WTC11 (cell line): ENCODE data around the gene PLCG2.

Experiments used
- CBFB ChIP-seq: sonication (generic); formaldehyde crosslinking; IDR thresholded peaks from 2 replicates; pipeline ENCODE4 v1.8.1; 2022; ENCODE audit warnings: mild to moderate bottlenecking, low read depth, missing genetic modification reagents
- ELF4 ChIP-seq: sonication (generic); formaldehyde crosslinking; IDR thresholded peaks from 2 replicates; pipeline ENCODE4 v1.8.1; 2022; ENCODE audit warnings: low read depth, mild to moderate bottlenecking, moderate library complexity, missing genetic modification reagents
- ESRRA ChIP-seq: sonication (generic); formaldehyde crosslinking; IDR thresholded peaks from 2 replicates; pipeline ENCODE4 v1.8.1; 2022; ENCODE audit warnings: mild to moderate bottlenecking, missing genetic modification reagents, borderline replicate concordance
- ETV6 ChIP-seq: sonication (generic); formaldehyde crosslinking; IDR thresholded peaks from 2 replicates; pipeline ENCODE4 v1.8.1; 2022; ENCODE audit warnings: mild to moderate bottlenecking, missing genetic modification reagents
- JAZF1 ChIP-seq: fragments of 250-450 bp; sonication (Bioruptor Pico); IDR thresholded peaks from 2 replicates; pipeline ENCODE4 v1.9.0; 2021; ENCODE audit warnings: moderate library complexity, mild to moderate bottlenecking, inconsistent platforms
- NFE2L1 ChIP-seq: sonication (generic); formaldehyde crosslinking; IDR thresholded peaks from 2 replicates; pipeline ENCODE4 v1.8.1; 2023; ENCODE audit warnings: missing genetic modification reagents
- NR1H2 ChIP-seq: sonication (generic); formaldehyde crosslinking; IDR thresholded peaks from 2 replicates; pipeline ENCODE4 v1.9.0; 2021; ENCODE audit warnings: mild to moderate bottlenecking, moderate library complexity, missing genetic modification reagents
- RORB ChIP-seq: fragments of 250-450 bp; sonication (Bioruptor Pico); IDR thresholded peaks from 2 replicates; pipeline ENCODE4 v1.9.0; 2021; ENCODE audit warnings: mild to moderate bottlenecking
- TEAD4 ChIP-seq: sonication (generic); formaldehyde crosslinking; IDR thresholded peaks from 2 replicates; pipeline ENCODE4 v1.8.0; 2022; ENCODE audit warnings: mild to moderate bottlenecking, missing genetic modification reagents
- ZNF263 ChIP-seq: sonication (generic); formaldehyde crosslinking; IDR thresholded peaks from 2 replicates; pipeline ENCODE4 v1.8.1; 2022; ENCODE audit warnings: low read depth, mild to moderate bottlenecking, moderate library complexity, missing genetic modification reagents
- TF ChIP-seq, protein P1 (sequence below): fragments of 200-600 bp; IDR thresholded peaks from 2 replicates; pipeline ENCODE4 v1.8.0; 2022; ENCODE audit warnings: antibody characterized with exemption
- TF ChIP-seq, protein P2 (sequence below): sonication (generic); formaldehyde crosslinking; conservative IDR thresholded peaks from 2 replicates; pipeline ENCODE4 v1.8.1; 2022; ENCODE audit warnings: mild to moderate bottlenecking, missing genetic modification reagents
- TF ChIP-seq, protein P3 (sequence below): sonication (generic); formaldehyde crosslinking; IDR thresholded peaks from 2 replicates; pipeline ENCODE4 v1.8.1; 2023; ENCODE audit warnings: mild to moderate bottlenecking, moderate library complexity, missing genetic modification reagents
- TF ChIP-seq, protein P4 (sequence below): sonication (generic); formaldehyde crosslinking; IDR thresholded peaks from 2 replicates; pipeline ENCODE4 v1.8.1; 2023; ENCODE audit warnings: mild to moderate bottlenecking, missing genetic modification reagents, moderate library complexity

DNA sequence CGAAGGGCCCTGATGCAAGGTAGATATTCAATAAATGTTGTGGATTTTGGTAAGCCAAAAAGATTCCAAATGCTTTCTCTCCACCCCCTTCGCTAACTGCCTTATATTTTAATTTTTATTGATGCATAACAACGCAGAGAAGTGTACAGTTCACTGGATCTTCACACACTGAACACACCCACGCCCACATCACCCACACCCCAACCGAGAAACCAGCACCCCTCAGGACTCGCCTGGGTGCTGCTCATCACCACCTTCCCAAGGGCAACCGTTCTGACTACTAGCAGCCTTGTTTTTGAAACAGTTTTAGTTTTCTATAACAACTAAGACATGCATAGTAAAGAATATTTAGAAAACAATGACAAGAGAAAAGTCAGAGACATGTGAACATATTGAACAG is 9.1 kb upstream of the PLCG2 start:
- TF ChIP-seq ZNF263 (CRISPR knock-in tag) (no peak), NFE2L1 (CRISPR knock-in tag) (no peak), ESRRA (CRISPR knock-in tag) (no peak), NR1H2 (CRISPR knock-in tag) (no peak), JAZF1 (no peak), ELF4 (CRISPR knock-in tag) (no peak), CBFB (no peak), ETV6 (CRISPR knock-in tag) (no peak), RORB (CRISPR knock-in tag) (no peak), TEAD4 (CRISPR knock-in tag) (no peak)
- TF ChIP-seq, protein P1, sequence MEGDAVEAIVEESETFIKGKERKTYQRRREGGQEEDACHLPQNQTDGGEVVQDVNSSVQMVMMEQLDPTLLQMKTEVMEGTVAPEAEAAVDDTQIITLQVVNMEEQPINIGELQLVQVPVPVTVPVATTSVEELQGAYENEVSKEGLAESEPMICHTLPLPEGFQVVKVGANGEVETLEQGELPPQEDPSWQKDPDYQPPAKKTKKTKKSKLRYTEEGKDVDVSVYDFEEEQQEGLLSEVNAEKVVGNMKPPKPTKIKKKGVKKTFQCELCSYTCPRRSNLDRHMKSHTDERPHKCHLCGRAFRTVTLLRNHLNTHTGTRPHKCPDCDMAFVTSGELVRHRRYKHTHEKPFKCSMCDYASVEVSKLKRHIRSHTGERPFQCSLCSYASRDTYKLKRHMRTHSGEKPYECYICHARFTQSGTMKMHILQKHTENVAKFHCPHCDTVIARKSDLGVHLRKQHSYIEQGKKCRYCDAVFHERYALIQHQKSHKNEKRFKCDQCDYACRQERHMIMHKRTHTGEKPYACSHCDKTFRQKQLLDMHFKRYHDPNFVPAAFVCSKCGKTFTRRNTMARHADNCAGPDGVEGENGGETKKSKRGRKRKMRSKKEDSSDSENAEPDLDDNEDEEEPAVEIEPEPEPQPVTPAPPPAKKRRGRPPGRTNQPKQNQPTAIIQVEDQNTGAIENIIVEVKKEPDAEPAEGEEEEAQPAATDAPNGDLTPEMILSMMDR, result no peak
- TF ChIP-seq, protein P2, sequence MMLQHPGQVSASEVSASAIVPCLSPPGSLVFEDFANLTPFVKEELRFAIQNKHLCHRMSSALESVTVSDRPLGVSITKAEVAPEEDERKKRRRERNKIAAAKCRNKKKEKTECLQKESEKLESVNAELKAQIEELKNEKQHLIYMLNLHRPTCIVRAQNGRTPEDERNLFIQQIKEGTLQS (CRISPR knock-in tag), result no peak
- TF ChIP-seq, protein P3, sequence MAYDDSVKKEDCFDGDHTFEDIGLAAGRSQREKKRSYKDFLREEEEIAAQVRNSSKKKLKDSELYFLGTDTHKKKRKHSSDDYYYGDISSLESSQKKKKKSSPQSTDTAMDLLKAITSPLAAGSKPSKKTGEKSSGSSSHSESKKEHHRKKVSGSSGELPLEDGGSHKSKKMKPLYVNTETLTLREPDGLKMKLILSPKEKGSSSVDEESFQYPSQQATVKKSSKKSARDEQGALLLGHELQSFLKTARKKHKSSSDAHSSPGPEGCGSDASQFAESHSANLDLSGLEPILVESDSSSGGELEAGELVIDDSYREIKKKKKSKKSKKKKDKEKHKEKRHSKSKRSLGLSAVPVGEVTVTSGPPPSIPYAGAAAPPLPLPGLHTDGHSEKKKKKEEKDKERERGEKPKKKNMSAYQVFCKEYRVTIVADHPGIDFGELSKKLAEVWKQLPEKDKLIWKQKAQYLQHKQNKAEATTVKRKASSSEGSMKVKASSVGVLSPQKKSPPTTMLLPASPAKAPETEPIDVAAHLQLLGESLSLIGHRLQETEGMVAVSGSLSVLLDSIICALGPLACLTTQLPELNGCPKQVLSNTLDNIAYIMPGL (CRISPR knock-in tag), result no peak
- TF ChIP-seq, protein P4, sequence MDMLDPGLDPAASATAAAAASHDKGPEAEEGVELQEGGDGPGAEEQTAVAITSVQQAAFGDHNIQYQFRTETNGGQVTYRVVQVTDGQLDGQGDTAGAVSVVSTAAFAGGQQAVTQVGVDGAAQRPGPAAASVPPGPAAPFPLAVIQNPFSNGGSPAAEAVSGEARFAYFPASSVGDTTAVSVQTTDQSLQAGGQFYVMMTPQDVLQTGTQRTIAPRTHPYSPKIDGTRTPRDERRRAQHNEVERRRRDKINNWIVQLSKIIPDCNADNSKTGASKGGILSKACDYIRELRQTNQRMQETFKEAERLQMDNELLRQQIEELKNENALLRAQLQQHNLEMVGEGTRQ, result no peak
